ENCODE results near the gene MCTP1. TPM values are rescaled to one million over a fixed set of nuclear protein-coding genes. Genes with fewer than 3 reads are reported as not detected.
A peak's percentile ranks its signal among the peaks of the same experiment; 100 is the strongest.

MCTP1 gene
- total and polyA plus RNA-seq, 4 donors, result 8.2 to 54.6 (median 12.3) TPM

DNA sequence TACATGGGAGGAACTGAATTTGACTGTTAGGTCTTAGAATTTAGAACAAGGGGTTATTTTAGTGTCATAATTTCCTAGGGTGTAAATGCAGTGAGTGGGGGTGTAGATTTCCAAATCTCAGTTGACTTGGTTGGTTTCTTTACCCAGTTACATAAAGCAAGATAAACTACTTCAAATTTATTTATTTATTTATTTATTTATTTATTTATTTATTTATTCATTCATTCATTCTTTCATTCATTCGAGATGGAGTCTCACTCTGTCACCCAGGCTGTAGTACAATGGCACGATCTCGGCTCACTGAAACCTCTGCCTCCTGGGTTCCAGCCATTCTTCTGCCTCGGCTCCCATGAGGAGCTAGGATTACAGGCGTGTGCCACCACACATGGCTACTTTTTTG is 466.0 kb downstream of the MCTP1 start:
- H3K27ac ChIP-seq (ENCODE audit: low read depth, low read length), result no peak overlapping the region
- H3K36me3 ChIP-seq (ENCODE audit: control insufficient read depth, insufficient read depth, low read length), result no peaks in the 10 kb centered on the region
- no peak overlapping the region for H3K4me3 ChIP-seq (ENCODE audit: low read depth, low read length)
- H3K9me3 ChIP-seq (ENCODE audit: control insufficient read depth, insufficient read depth, low read length), result no peaks in the 10 kb centered on the region
- no peaks in the 10 kb centered on the region for H3K4me1 ChIP-seq (ENCODE audit: control insufficient read depth, insufficient read depth, low read length)
- H3K27me3 ChIP-seq (ENCODE audit: control insufficient read depth, insufficient read depth, low read length), result no peaks in the 10 kb centered on the region
- WGBS (ENCODE audit: insufficient coverage), result 78% methylated on average over 5 of the region's 5 CpGs
- no peak for DNase-seq (ENCODE audit: low read depth in 4 of 6, low spot score in 6 of 6)

DNA sequence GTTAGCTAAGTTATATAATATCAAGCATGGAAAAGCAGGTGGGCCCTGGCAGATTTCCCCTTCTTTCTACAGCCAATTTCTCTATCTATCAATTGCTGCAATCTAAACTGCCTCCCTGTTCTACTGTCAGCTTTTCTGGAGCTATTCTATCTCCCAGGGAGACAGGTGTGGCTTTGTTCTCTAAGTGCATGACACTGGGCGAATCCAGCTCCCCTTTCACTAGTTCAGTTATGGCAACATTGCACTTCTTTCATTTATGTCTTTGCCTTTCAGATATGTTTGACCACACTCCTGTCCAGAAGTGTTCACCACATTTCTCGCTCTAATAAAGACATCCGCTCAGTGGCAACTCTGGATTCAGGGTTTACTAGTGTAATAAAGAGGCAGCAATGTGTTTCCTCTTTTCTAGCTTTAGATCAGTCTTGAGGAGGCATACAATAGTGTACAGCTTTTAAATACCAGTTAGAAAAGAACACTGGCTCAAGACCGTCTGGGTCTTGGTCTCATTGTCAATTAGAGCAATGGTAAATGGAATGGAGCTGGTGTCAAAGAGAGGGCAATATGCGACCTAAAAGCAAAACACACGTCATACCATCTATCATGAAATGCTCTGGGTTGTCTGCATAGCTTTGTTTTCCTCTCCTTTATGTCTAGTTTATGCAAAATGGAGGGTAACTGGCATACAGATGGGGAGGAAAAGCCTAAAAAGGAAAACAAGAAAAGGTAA is 469.4 kb downstream of the MCTP1 start:
- Histone ChIP-seq H3K27ac (ENCODE audit: low read depth, low read length) (no peak overlapping the region), H3K27me3 (ENCODE audit: control insufficient read depth, insufficient read depth, low read length) (no peaks in the 10 kb centered on the region), H3K36me3 (ENCODE audit: control insufficient read depth, insufficient read depth, low read length) (no peaks in the 10 kb centered on the region), H3K4me3 (ENCODE audit: low read depth, low read length) (no peak overlapping the region), H3K9me3 (ENCODE audit: control insufficient read depth, insufficient read depth, low read length) (no peaks in the 10 kb centered on the region), H3K4me1 (ENCODE audit: control insufficient read depth, insufficient read depth, low read length) (no peaks in the 10 kb centered on the region)
- no peak for DNase-seq (ENCODE audit: low read depth in 4 of 6, low spot score in 6 of 6)
- 93% methylated on average over 1 of the region's 6 CpGs for WGBS (ENCODE audit: insufficient coverage)

DNA sequence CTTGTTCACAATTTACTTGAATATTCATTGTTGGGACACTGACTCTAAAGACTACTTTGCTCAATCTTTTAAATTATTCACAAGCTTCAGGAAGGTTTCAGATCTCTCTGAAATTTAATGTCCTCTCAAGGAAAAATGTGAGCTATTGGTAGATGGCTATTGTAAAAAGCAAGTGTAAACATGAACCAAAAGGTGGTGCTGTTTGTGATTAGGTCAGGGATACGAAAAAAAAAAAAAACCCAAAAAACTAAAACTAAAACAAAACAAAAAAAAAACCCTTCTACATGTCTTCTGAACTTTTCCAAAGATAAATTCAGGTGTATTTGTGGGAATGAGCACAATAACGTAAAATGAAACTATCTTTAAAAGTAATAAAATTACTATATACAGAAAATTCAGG is 472.7 kb downstream of the MCTP1 start:
- H3K36me3 ChIP-seq (ENCODE audit: control insufficient read depth, insufficient read depth, low read length), result no peaks in the 10 kb centered on the region
- H3K27ac ChIP-seq (ENCODE audit: low read depth, low read length), result no peak overlapping the region
- no peaks in the 10 kb centered on the region for H3K4me1 ChIP-seq (ENCODE audit: control insufficient read depth, insufficient read depth, low read length)
- WGBS (ENCODE audit: insufficient coverage), result no CpG with 5 or more reads among the region's 2 CpGs
- no peak overlapping the region for H3K4me3 ChIP-seq (ENCODE audit: low read depth, low read length)
- no peaks in the 10 kb centered on the region for H3K27me3 ChIP-seq (ENCODE audit: control insufficient read depth, insufficient read depth, low read length)
- no peak for DNase-seq (ENCODE audit: low read depth in 4 of 6, low spot score in 6 of 6)
- no peaks in the 10 kb centered on the region for H3K9me3 ChIP-seq (ENCODE audit: control insufficient read depth, insufficient read depth, low read length)

DNA sequence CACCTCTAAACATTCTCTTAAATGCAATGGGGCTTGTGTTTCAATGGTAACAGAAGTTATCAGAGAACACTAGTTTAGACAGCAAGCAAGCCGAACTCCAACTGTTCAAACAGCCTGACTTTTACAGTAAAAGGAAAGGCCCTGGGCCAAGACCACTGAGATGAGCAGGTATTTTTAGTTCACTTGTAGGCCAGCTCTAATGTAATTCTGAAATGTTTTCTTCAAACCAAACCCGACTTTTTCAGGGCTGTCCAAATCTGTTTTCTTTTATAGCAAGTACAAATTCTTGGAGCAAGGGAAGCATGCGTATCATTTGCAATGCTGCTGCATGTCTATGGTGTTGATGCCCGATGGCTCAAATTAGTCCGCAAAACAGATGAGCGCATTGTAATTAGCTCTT is 473.6 kb downstream of the MCTP1 start:
- Histone ChIP-seq H3K4me1 (ENCODE audit: control insufficient read depth, insufficient read depth, low read length) (no peaks in the 10 kb centered on the region), H3K27me3 (ENCODE audit: control insufficient read depth, insufficient read depth, low read length) (no peaks in the 10 kb centered on the region), H3K9me3 (ENCODE audit: control insufficient read depth, insufficient read depth, low read length) (no peaks in the 10 kb centered on the region), H3K4me3 (ENCODE audit: low read depth, low read length) (no peak overlapping the region), H3K36me3 (ENCODE audit: control insufficient read depth, insufficient read depth, low read length) (no peaks in the 10 kb centered on the region), H3K27ac (ENCODE audit: low read depth, low read length) (no peak overlapping the region)
- WGBS (ENCODE audit: insufficient coverage), result 69% methylated on average over 2 of the region's 6 CpGs
- peak in 2 of 6 donors; percentile 17 to 85 for DNase-seq (ENCODE audit: low read depth in 4 of 6, low spot score in 6 of 6)

DNA sequence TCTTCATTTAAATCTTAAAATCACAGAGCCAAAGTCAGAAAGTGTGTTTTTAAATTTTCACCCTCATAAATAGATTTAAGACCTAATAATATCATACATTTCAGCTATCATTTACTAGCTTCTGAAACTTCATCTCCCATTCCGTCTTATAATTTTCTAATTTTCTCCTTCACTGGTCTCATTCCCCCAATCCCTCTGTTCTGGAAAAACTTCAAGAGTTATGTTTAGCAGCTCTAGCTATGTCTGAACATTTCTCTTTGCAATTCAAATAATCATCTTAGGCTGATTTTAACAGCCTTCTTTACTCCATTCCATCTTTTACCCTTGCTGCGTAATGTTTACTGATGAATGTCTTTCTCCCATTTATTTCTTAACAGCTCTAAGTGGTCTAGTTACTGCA is 474.0 kb downstream of the MCTP1 start:
- H3K27me3 ChIP-seq (ENCODE audit: control insufficient read depth, insufficient read depth, low read length), result no peaks in the 10 kb centered on the region
- DNase-seq (ENCODE audit: low read depth in 4 of 6, low spot score in 6 of 6), result peak in 1 of 6 donors; percentile 64

DNA sequence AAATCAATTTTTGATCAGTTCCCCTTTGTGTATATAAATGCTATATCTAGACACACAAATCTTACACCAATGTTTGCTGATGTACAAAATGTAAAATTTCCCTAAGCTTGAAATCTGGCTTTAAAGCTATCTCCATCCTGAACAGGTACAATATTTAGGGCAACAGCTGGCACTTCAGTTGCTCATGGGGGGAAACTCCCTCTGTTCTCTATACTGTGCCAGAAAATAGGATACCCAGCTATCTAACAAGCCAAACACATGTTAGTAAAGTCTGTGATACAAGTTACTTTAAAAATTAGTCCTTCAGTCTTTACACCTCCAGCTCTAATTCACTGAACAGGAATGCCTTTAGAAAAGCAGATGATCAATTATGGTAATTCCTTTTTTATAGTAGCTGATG is 474.6 kb downstream of the MCTP1 start:
- no peaks in the 10 kb centered on the region for H3K27me3 ChIP-seq (ENCODE audit: control insufficient read depth, insufficient read depth, low read length)
- no peaks in the 10 kb centered on the region for H3K4me1 ChIP-seq (ENCODE audit: control insufficient read depth, insufficient read depth, low read length)
- no peaks in the 10 kb centered on the region for H3K36me3 ChIP-seq (ENCODE audit: control insufficient read depth, insufficient read depth, low read length)
- no peak overlapping the region for H3K27ac ChIP-seq (ENCODE audit: low read depth, low read length)
- DNase-seq (ENCODE audit: low read depth in 4 of 6, low spot score in 6 of 6), result no peak
- no peaks in the 10 kb centered on the region for H3K9me3 ChIP-seq (ENCODE audit: control insufficient read depth, insufficient read depth, low read length)
- no peak overlapping the region for H3K4me3 ChIP-seq (ENCODE audit: low read depth, low read length)

More for the DNA sequence above, 474.0 kb downstream of the MCTP1 start:
- H3K36me3 ChIP-seq (ENCODE audit: control insufficient read depth, insufficient read depth, low read length), result no peaks in the 10 kb centered on the region
- WGBS (ENCODE audit: insufficient coverage), result 88% methylated on average over 2 of the region's 2 CpGs
- no peaks in the 10 kb centered on the region for H3K4me1 ChIP-seq (ENCODE audit: control insufficient read depth, insufficient read depth, low read length)
- no peak overlapping the region for H3K27ac ChIP-seq (ENCODE audit: low read depth, low read length)
- no peaks in the 10 kb centered on the region for H3K9me3 ChIP-seq (ENCODE audit: control insufficient read depth, insufficient read depth, low read length)
- H3K4me3 ChIP-seq (ENCODE audit: low read depth, low read length), result no peak overlapping the region

DNA sequence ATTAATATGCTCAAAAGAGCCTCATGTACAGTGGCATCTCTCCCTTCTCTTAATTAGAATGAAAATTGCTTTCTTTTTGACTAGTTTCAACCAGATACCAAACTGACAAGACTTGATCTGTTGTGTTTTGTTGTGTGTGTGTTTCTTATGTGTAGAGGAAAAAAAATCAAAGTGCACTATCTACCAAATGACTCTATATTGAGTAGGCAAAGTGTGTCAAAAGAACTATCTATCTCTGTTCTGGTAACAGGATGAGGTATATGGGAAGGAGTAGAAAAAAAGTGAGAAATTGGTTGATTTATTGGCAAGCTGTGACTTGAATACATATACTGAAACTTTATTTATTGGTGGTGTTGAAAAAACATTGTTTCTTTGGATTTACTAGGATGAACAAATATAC is 476.4 kb downstream of the MCTP1 start:
- H3K27me3 ChIP-seq (ENCODE audit: control insufficient read depth, insufficient read depth, low read length), result no peaks in the 10 kb centered on the region
- no peaks in the 10 kb centered on the region for H3K4me1 ChIP-seq (ENCODE audit: control insufficient read depth, insufficient read depth, low read length)
- H3K4me3 ChIP-seq (ENCODE audit: low read depth, low read length), result no peak overlapping the region
- H3K9me3 ChIP-seq (ENCODE audit: control insufficient read depth, insufficient read depth, low read length), result no peaks in the 10 kb centered on the region
- no peaks in the 10 kb centered on the region for H3K36me3 ChIP-seq (ENCODE audit: control insufficient read depth, insufficient read depth, low read length)
- no peak for DNase-seq (ENCODE audit: low read depth in 4 of 6, low spot score in 6 of 6)
- H3K27ac ChIP-seq (ENCODE audit: low read depth, low read length), result no peak overlapping the region

DNA sequence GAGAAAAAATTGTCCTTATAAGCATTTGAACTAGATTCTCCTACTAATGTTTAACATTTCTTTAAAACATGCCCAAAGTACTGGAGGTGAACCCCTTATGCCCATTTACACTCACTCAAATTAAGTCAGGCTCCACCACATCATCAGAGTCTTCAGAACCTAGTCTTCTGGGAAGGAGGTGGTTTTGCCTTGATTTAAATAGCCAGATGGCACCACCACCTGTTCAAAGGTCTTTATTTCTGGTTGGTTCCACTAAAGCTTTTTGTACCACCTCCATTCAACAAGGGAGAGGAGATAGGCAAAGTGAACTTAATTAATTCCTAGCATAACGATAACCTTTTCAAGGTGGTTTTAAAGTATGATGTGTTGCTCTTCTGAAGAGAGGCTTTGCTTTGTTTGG is 476.9 kb downstream of the MCTP1 start:
- no peaks in the 10 kb centered on the region for H3K4me1 ChIP-seq (ENCODE audit: control insufficient read depth, insufficient read depth, low read length)
- no CpG with 5 or more reads among the region's 1 CpG for WGBS (ENCODE audit: insufficient coverage)
- no peak overlapping the region for H3K27ac ChIP-seq (ENCODE audit: low read depth, low read length)
- no peak for DNase-seq (ENCODE audit: low read depth in 4 of 6, low spot score in 6 of 6)
- no peak overlapping the region for H3K4me3 ChIP-seq (ENCODE audit: low read depth, low read length)
- no peaks in the 10 kb centered on the region for H3K36me3 ChIP-seq (ENCODE audit: control insufficient read depth, insufficient read depth, low read length)
- no peaks in the 10 kb centered on the region for H3K9me3 ChIP-seq (ENCODE audit: control insufficient read depth, insufficient read depth, low read length)
- H3K27me3 ChIP-seq (ENCODE audit: control insufficient read depth, insufficient read depth, low read length), result no peaks in the 10 kb centered on the region

DNA sequence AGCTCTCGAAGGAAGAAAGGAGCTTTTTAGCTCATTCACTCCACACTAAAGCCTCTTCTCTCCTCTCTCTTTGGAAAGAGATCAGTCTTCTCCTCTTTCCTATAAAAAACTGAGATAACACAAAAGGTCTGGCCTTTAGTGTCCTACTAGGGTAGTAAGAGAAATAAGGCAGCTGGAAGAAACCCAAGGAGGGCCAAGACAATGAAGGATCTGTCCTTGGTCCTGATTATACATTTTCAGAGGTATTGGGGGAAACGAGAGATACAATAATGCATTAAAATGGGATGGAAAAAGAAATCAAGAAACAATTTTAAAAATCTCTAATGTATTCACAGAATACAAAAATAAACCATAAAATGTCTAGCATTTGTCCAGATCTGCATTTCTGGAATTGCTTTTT is 482.4 kb downstream of the MCTP1 start:
- no peaks in the 10 kb centered on the region for H3K36me3 ChIP-seq (ENCODE audit: control insufficient read depth, insufficient read depth, low read length)
- no peak for DNase-seq (ENCODE audit: low read depth in 4 of 6, low spot score in 6 of 6)
- no CpG with 5 or more reads among the region's 2 CpGs for WGBS (ENCODE audit: insufficient coverage)
- no peaks in the 10 kb centered on the region for H3K4me1 ChIP-seq (ENCODE audit: control insufficient read depth, insufficient read depth, low read length)
- H3K27me3 ChIP-seq (ENCODE audit: control insufficient read depth, insufficient read depth, low read length), result no peaks in the 10 kb centered on the region
- H3K9me3 ChIP-seq (ENCODE audit: control insufficient read depth, insufficient read depth, low read length), result no peaks in the 10 kb centered on the region
- H3K4me3 ChIP-seq (ENCODE audit: low read depth, low read length), result no peak overlapping the region
- no peak overlapping the region for H3K27ac ChIP-seq (ENCODE audit: low read depth, low read length)

DNA sequence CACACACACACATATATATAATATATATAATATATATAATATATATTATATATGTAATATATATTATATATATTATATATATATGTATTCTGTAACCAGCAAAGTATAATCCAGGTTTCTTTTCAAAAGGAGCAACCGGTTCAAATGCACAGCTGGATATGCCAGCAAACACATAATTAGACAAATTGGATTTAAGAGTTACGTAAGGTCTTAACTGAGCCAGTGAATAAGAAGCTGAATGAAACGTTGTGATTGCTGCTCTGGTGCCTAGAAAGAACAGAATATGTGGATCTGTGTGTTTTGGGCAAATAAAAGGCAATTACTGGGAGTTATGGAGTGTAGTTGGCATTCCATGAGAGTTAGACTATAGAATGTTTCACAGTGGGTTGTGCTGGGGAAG is 488.3 kb downstream of the MCTP1 start:
- 50% methylated on average over 1 of the region's 3 CpGs for WGBS (ENCODE audit: insufficient coverage)
- H3K4me3 ChIP-seq (ENCODE audit: low read depth, low read length), result no peak overlapping the region
- H3K27ac ChIP-seq (ENCODE audit: low read depth, low read length), result no peak overlapping the region
- H3K9me3 ChIP-seq (ENCODE audit: control insufficient read depth, insufficient read depth, low read length), result no peaks in the 10 kb centered on the region
- H3K27me3 ChIP-seq (ENCODE audit: control insufficient read depth, insufficient read depth, low read length), result no peaks in the 10 kb centered on the region
- H3K4me1 ChIP-seq (ENCODE audit: control insufficient read depth, insufficient read depth, low read length), result no peaks in the 10 kb centered on the region
- no peaks in the 10 kb centered on the region for H3K36me3 ChIP-seq (ENCODE audit: control insufficient read depth, insufficient read depth, low read length)
- DNase-seq (ENCODE audit: low read depth in 4 of 6, low spot score in 6 of 6), result no peak

Measured in spinal cord (tissue), 10 donors.